Fibroblast of the aortic adventitia (primary cell): ENCODE measurements around the gene NFKB1. TPM values are rescaled to one million over a fixed set of nuclear protein-coding genes. Genes with fewer than 3 reads are reported as not detected.

Experiments
- DNase-seq: peaks from one replicate; pipeline ENCODE4 v3.0.0-alpha.2; 2010; ENCODE audit warnings: low read depth
- H3K4me3 ChIP-seq: 2 replicates; pipeline ENCODE4 v1.5.1; 2011; ENCODE audit warnings: low read depth, mild to moderate bottlenecking, control low read depth, low read length, moderate library complexity
- CTCF ChIP-seq: IDR thresholded peaks from 2 replicates; pipeline ENCODE4 v1.5.1; 2011; ENCODE audit warnings: mild to moderate bottlenecking, low read length, control low read depth, inconsistent platforms; ENCODE audit not compliant: insufficient read depth
- total RNA-seq: library from RNA; depleted of rRNA; stranded (reverse); fragments of >200 nt; gene quantifications from 2 replicates; pipeline ENCODE4 v1.2.3, GENCODE V29; 2012; ENCODE audit warnings: low replicate concordance

The NFKB1 gene
- total RNA-seq = 17.3 and 21.3 TPM in 2 replicates

GRCh38 chr4:102500696-102501446 lies at the start of gene NFKB1:
TSS of gene NFKB1 (plus strand) at chr4:102501359. CDS start at chr4:102525519, 24,160 bp downstream.
- TF ChIP-seq CTCF = no peak
- H3K4me3 ChIP-seq = peak within 1 kb of the TSS; percentile 86
- DNase-seq = peak; percentile 84

GRCh38 chr4:102452854-102453253 lies 48.3 kb upstream of the NFKB1 start:
- no peak for DNase-seq
- no peak for TF ChIP-seq CTCF

GRCh38 chr4:102453827-102454226 lies 47.3 kb upstream of the NFKB1 start:
- no peak for TF ChIP-seq CTCF
- no peak overlapping the region for H3K4me3 ChIP-seq
- no peak for DNase-seq

More at GRCh38 chr4:102452854-102453253, 48.3 kb upstream of the NFKB1 start:
- no peak overlapping the region for H3K4me3 ChIP-seq

GRCh38 chr4:102454268-102454667 lies 46.9 kb upstream of the NFKB1 start:
- no peak for TF ChIP-seq CTCF
- DNase-seq = no peak
- H3K4me3 ChIP-seq = no peak overlapping the region

- DNase-seq = no peak
- TF ChIP-seq CTCF = no peak
- no peak overlapping the region for H3K4me3 ChIP-seq
Observed at GRCh38 chr4:102454981-102455685, 46.0 kb upstream of the NFKB1 start.

- TF ChIP-seq CTCF = no peak
- no peak for DNase-seq
- H3K4me3 ChIP-seq = no peak overlapping the region
Observed at GRCh38 chr4:102455750-102456149, 45.4 kb upstream of the NFKB1 start.
